Keratinocyte (primary cell): ENCODE measurements around the gene SCAP. TPM values are rescaled to one million over a fixed set of nuclear protein-coding genes. Genes with fewer than 3 reads are reported as not detected.

Source experiments
- DNase-seq: peaks from one replicate; pipeline ENCODE4 v3.0.0-alpha.2; 2011; ENCODE audit warnings: low read depth, missing footprints, low spot score
- FAIRE-seq: peaks from 2 replicates; lab custom pipeline; 2011; peaks lifted over from hg19 to GRCh38; lab: Jason Lieb, UNC
- H2AFZ ChIP-seq: 2 replicates; pipeline ENCODE4 v1.6.0; 2012; ENCODE audit warnings: low read length, control low read depth, inconsistent platforms; ENCODE audit not compliant: control insufficient read depth
- H3K27ac ChIP-seq: 2 replicates; pipeline ENCODE4 v1.5.1; 2011; ENCODE audit warnings: low read length; ENCODE audit not compliant: control insufficient read depth, insufficient read depth
- H3K27me3 ChIP-seq: 3 replicates; pipeline ENCODE4 v1.6.0; 2011; ENCODE audit warnings: low read length; ENCODE audit not compliant: control insufficient read depth, insufficient read depth; ENCODE audit errors: extremely low read depth
- H3K36me3 ChIP-seq, 2 experiments: 2 replicates in 1 of 2; 3 replicates in 1 of 2; pipeline ENCODE4 v1.5.1; 2011; ENCODE audit warnings: low read length in 2 of 2, mild to moderate bottlenecking in 1 of 2; ENCODE audit not compliant: control insufficient read depth in 2 of 2, insufficient read depth in 2 of 2; ENCODE audit errors: extremely low read depth in 1 of 2
- H3K4me1 ChIP-seq: 3 replicates; pipeline ENCODE4 v1.5.1; 2011; ENCODE audit warnings: low read length; ENCODE audit not compliant: control insufficient read depth, insufficient read depth; ENCODE audit errors: extremely low read depth
- H3K4me2 ChIP-seq: 3 replicates; pipeline ENCODE4 v1.6.0; 2011; ENCODE audit warnings: low read depth, low read length; ENCODE audit not compliant: control insufficient read depth, insufficient read depth; ENCODE audit errors: extremely low read depth
- H3K4me3 ChIP-seq, 3 experiments: fragments of 200-600 bp in 1 of 3; sonication (generic) in 1 of 3; 2 replicates in 2 of 3; 3 replicates in 1 of 3; pipeline ENCODE4 v1.5.1; 2011 to 2016; ENCODE audit warnings: low read length in 3 of 3, mild to moderate bottlenecking in 3 of 3, control low read depth in 2 of 3, inconsistent platforms in 1 of 3, low read depth in 1 of 3, mixed read lengths in 1 of 3, mixed run types in 1 of 3, moderate library complexity in 1 of 3; ENCODE audit not compliant: control insufficient read depth in 2 of 3, insufficient read depth in 2 of 3; ENCODE audit errors: extremely low read depth in 1 of 3
- H3K79me2 ChIP-seq: 2 replicates; pipeline ENCODE4 v1.6.0; 2012; ENCODE audit warnings: low read length; ENCODE audit not compliant: control insufficient read depth, insufficient read depth
- H3K9ac ChIP-seq: 3 replicates; pipeline ENCODE4 v1.6.0; 2011; ENCODE audit warnings: low read length; ENCODE audit not compliant: control insufficient read depth, insufficient read depth; ENCODE audit errors: extremely low read depth
- H3K9me1 ChIP-seq: 3 replicates; pipeline ENCODE4 v1.6.0; 2011; ENCODE audit warnings: low read length; ENCODE audit not compliant: control insufficient read depth, insufficient read depth; ENCODE audit errors: extremely low read depth
- H3K9me3 ChIP-seq: 2 replicates; pipeline ENCODE4 v1.5.1; 2012; ENCODE audit warnings: low read depth, low read length; ENCODE audit not compliant: control insufficient read depth
- H4K20me1 ChIP-seq: 3 replicates; pipeline ENCODE4 v1.6.0; 2011; ENCODE audit warnings: low read length; ENCODE audit not compliant: control insufficient read depth, insufficient read depth; ENCODE audit errors: extremely low read depth
- EZH2 ChIP-seq: IDR thresholded peaks from one replicate; pipeline ENCODE4 v1.6.1; 2012; ENCODE audit warnings: inconsistent platforms, mild to moderate bottlenecking, low read length, moderate library complexity
- dilution Hi-C: fragments of 300-500 bp; cut with MboI; formaldehyde crosslinking; loops from one replicate; pipeline ENCODE4 v1.7.0; 2020; ENCODE audit warnings: low sequenced_read_pairs; ENCODE audit not compliant: extremely low pct_ligation_motif_present
- polyA plus RNA-seq, 5 experiments: library from polyadenylated mRNA; depleted of rRNA in 3 of 5; stranded (reverse) in 3 of 5; stranded (forward) in 1 of 5; unstranded in 1 of 5; fragments of >200 nt; gene quantifications; 1 replicate in 1 of 5; 2 replicates in 3 of 5; 3 replicates in 1 of 5; pipeline versions ENCODE4 v1.2.1 to v1.2.3, GENCODE V29; 2011 to 2012; ENCODE audit warnings: missing spikeins in 2 of 5, low read depth in 1 of 5, low replicate concordance in 1 of 5
- TF ChIP-seq, protein P1 (sequence below), 3 experiments: IDR thresholded peaks in 1 of 3; conservative IDR thresholded peaks in 1 of 3; optimal IDR thresholded peaks in 1 of 3; 2 replicates in 2 of 3; 3 replicates in 1 of 3; pipeline versions ENCODE3 to v1.5.1; 2011; ENCODE audit warnings: low read length in 3 of 3, mild to moderate bottlenecking in 3 of 3, moderate library complexity in 2 of 3, control low read depth in 1 of 3, inconsistent platforms in 1 of 3; ENCODE audit not compliant: insufficient read depth in 2 of 3; ENCODE audit errors: extremely low read depth in 1 of 3

SCAP gene
- polyA plus RNA-seq, 1 donor (not counting 4 experiments of a cell fraction or from before 2014, with no cell fraction given) = 17.7 TPM

DNA sequence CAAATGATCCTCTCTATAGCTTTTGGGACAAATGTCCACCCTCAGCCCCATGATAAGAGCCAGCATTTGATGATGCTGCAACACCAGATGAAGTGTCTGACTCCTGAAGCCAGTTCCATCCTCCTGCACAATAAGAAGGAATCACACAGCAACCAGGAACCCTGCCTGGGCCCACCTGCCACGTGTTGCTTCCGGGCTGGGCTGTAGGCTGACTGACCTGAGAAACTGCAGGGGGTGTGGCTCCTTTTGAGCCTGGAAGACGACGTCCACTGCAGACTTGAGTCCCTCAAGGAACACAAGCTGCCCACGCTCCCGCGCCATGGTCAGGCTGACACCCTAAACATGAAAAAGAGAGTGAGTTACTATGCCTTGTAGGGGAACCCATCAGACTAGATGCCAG lies 28.4 kb upstream of the SCAP start:
- H3K27me3 ChIP-seq = no peaks in the 10 kb centered on the region
- no peak overlapping the region for H3K4me3 ChIP-seq
- TF ChIP-seq, protein P1, sequence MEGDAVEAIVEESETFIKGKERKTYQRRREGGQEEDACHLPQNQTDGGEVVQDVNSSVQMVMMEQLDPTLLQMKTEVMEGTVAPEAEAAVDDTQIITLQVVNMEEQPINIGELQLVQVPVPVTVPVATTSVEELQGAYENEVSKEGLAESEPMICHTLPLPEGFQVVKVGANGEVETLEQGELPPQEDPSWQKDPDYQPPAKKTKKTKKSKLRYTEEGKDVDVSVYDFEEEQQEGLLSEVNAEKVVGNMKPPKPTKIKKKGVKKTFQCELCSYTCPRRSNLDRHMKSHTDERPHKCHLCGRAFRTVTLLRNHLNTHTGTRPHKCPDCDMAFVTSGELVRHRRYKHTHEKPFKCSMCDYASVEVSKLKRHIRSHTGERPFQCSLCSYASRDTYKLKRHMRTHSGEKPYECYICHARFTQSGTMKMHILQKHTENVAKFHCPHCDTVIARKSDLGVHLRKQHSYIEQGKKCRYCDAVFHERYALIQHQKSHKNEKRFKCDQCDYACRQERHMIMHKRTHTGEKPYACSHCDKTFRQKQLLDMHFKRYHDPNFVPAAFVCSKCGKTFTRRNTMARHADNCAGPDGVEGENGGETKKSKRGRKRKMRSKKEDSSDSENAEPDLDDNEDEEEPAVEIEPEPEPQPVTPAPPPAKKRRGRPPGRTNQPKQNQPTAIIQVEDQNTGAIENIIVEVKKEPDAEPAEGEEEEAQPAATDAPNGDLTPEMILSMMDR (optimal IDR thresholded peaks at IDR 0.05 in 1 of 3, IDR thresholded peaks at IDR 0.05 in 1 of 3, conservative IDR thresholded peaks at IDR 0.05 in 1 of 3; ENCODE audit: extremely low read depth in 1 of 3, insufficient read depth in 2 of 3, low read length in 3 of 3) = no peak
- no peak for TF ChIP-seq EZH2
- no peaks in the 10 kb centered on the region for H3K9me3 ChIP-seq
- H4K20me1 ChIP-seq = no peaks in the 10 kb centered on the region
- no peak overlapping the region for H3K4me2 ChIP-seq
- DNase-seq (no peak), FAIRE-seq (no peak)
- dilution Hi-C loops = no loop called here
- H3K27ac ChIP-seq = no peak overlapping the region
- H3K9ac ChIP-seq = no peak overlapping the region
- peaks cover 18 to 27% of the 10 kb centered on the region in 2 experiments for H3K36me3 ChIP-seq
- H2AFZ ChIP-seq = no peak overlapping the region
- peaks cover 2% of the 10 kb centered on the region for H3K79me2 ChIP-seq
- H3K4me1 ChIP-seq = no peaks in the 10 kb centered on the region
- H3K9me1 ChIP-seq = no peaks in the 10 kb centered on the region

DNA sequence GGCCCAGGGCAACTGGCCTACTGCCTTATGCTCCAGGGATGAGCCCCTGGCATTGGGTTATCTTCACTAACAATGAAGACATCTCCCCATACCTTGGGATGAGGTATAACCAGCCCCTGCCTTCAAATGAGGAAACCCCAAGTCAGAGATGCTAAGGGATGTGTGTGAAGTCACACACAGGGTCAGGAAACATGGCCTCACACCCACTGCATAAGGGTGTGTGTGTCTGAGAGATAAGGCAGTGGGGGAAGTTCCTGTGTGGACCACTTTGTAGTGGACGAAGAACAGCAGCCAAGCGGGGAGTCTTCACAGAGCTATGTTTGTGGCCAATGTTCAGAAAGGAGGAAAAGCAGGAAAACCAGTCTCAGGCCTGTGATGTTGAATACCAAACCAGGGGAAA lies 27.3 kb upstream of the SCAP start:
- Histone ChIP-seq H3K79me2 (peaks cover 2% of the 10 kb centered on the region), H2AFZ (no peak overlapping the region), H3K9me3 (no peaks in the 10 kb centered on the region), H3K27ac (no peak overlapping the region), H3K4me1 (no peaks in the 10 kb centered on the region), H3K27me3 (no peaks in the 10 kb centered on the region), H3K4me3 (no peak overlapping the region), H3K9me1 (no peaks in the 10 kb centered on the region), H3K9ac (no peak overlapping the region), H3K4me2 (no peak overlapping the region), H4K20me1 (no peaks in the 10 kb centered on the region), H3K36me3 (peaks cover 25 to 29% of the 10 kb centered on the region in 2 experiments)
- TF ChIP-seq EZH2 = no peak
- FAIRE-seq (no peak), DNase-seq (no peak)
- dilution Hi-C loops = no loop called here

DNA sequence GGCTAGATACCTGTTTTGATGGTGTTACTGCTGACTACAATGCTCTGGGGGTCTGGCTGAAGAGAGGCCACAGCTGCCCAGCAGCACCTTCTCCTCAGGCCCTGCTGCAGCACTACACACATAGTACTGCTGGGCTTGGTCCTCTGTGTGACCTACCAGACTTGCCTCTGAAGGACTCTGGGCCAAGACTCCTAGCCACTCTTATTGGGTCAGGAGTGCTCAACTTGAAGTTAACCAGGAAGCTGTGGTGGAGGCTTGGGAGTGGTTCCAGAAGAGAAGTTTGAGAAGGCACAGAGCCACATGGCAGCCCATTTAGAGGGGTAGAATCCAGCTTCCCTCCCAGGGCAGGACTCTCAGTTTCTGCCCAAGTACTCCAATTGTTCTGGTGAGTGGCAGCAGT lies 21.2 kb upstream of the SCAP start:
- H3K9ac ChIP-seq = no peak overlapping the region
- H3K4me1 ChIP-seq = no peaks in the 10 kb centered on the region
- FAIRE-seq (no peak), DNase-seq (no peak)
- peaks cover 30 to 31% of the 10 kb centered on the region in 2 experiments for H3K36me3 ChIP-seq
- TF ChIP-seq, protein P1 (optimal IDR thresholded peaks at IDR 0.05 in 1 of 3, IDR thresholded peaks at IDR 0.05 in 1 of 3, conservative IDR thresholded peaks at IDR 0.05 in 1 of 3; ENCODE audit: extremely low read depth in 1 of 3, insufficient read depth in 2 of 3, low read length in 3 of 3) = no peak
- no peak for TF ChIP-seq EZH2
- H2AFZ ChIP-seq = no peak overlapping the region
- H3K9me3 ChIP-seq = no peaks in the 10 kb centered on the region
- dilution Hi-C loops = no loop called here
- H3K4me3 ChIP-seq = no peak overlapping the region
- no peak overlapping the region for H3K27ac ChIP-seq
- H3K4me2 ChIP-seq = no peak overlapping the region
- no peaks in the 10 kb centered on the region for H4K20me1 ChIP-seq
- H3K27me3 ChIP-seq = no peaks in the 10 kb centered on the region
- peaks cover 2% of the 10 kb centered on the region for H3K79me2 ChIP-seq
- no peaks in the 10 kb centered on the region for H3K9me1 ChIP-seq
